SK-N-SH treated with all-trans-retinoic acid at 6 μM for 48 hours (cell line): ENCODE results near the gene FAM24A.
"Not testable (repeated sequence)": the region's sequence is repeated elsewhere in the genome, so short reads cannot be mapped to it uniquely, and the experiment has no call there.

Experiments used
- ATAC-seq: fragments of 200-7000 bp; cut with Tn5 transposase; 3 replicates; pipeline ENCODE4 v1.9.1; 2020; ENCODE audit warnings: mild to moderate bottlenecking, moderate library complexity
- ARNTL ChIP-seq: fragments of 450-650 bp; formaldehyde crosslinking; IDR thresholded peaks from 2 replicates; pipeline ENCODE4 v1.5.0; 2020; ENCODE audit warnings: low read depth, mild to moderate bottlenecking, moderate library complexity, borderline replicate concordance
- BACH2 ChIP-seq: fragments of 250-450 bp; sonication (Bioruptor Pico); IDR thresholded peaks from 2 replicates; pipeline ENCODE4 v1.9.0; 2021; ENCODE audit warnings: mild to moderate bottlenecking, borderline replicate concordance
- CSDC2 ChIP-seq: fragments of 250-450 bp; sonication (Bioruptor Pico); IDR thresholded peaks from 2 replicates; pipeline ENCODE4 v1.5.0; 2020; ENCODE audit warnings: mild to moderate bottlenecking, moderate library complexity
- CSRNP3 ChIP-seq: fragments of 250-450 bp; sonication (Bioruptor Pico); IDR thresholded peaks from 2 replicates; pipeline ENCODE4 v1.5.1; 2021; ENCODE audit warnings: mild to moderate bottlenecking, moderate library complexity
- ESRRG ChIP-seq: fragments of 250-450 bp; sonication (Bioruptor Pico); IDR thresholded peaks from 2 replicates; pipeline ENCODE4 v1.6.1; 2021; ENCODE audit warnings: mild to moderate bottlenecking
- GLIS3 ChIP-seq: fragments of 250-450 bp; sonication (Bioruptor Pico); IDR thresholded peaks from 2 replicates; pipeline ENCODE4 v1.5.0; 2020; ENCODE audit warnings: mild to moderate bottlenecking, moderate library complexity
- ISL1 ChIP-seq: fragments of 250-450 bp; sonication (Bioruptor Pico); IDR thresholded peaks from 2 replicates; pipeline ENCODE4 v2.1.2; 2022; ENCODE audit warnings: mild to moderate bottlenecking, moderate library complexity
- OSR1 ChIP-seq: fragments of 250-450 bp; sonication (Bioruptor Pico); IDR thresholded peaks from 2 replicates; pipeline ENCODE4 v1.8.0; 2022; ENCODE audit warnings: moderate library complexity, mild to moderate bottlenecking, inconsistent platforms
- PATZ1 ChIP-seq: fragments of 250-450 bp; sonication (Bioruptor Pico); IDR thresholded peaks from 2 replicates; pipeline ENCODE4 v1.8.0; 2020; ENCODE audit warnings: mild to moderate bottlenecking, moderate library complexity, borderline replicate concordance
- POU6F1 ChIP-seq: fragments of 250-450 bp; sonication (Bioruptor Pico); IDR thresholded peaks from 2 replicates; pipeline ENCODE4 v1.8.0; 2021; ENCODE audit warnings: low read depth, mild to moderate bottlenecking, moderate library complexity, borderline replicate concordance
- PPARA ChIP-seq: fragments of 250-450 bp; sonication (Bioruptor Pico); IDR thresholded peaks from 2 replicates; pipeline ENCODE4 v1.5.0; 2020; ENCODE audit warnings: mild to moderate bottlenecking, borderline replicate concordance
- RARB ChIP-seq: fragments of 250-450 bp; sonication (Bioruptor Pico); IDR thresholded peaks from 2 replicates; pipeline ENCODE4 v1.8.0; 2021; ENCODE audit warnings: mild to moderate bottlenecking, moderate library complexity
- SNAI2 ChIP-seq: fragments of 250-450 bp; sonication (Bioruptor Pico); IDR thresholded peaks from 2 replicates; pipeline ENCODE4 v1.5.0; 2020; ENCODE audit warnings: mild to moderate bottlenecking, moderate library complexity
- TCF4 ChIP-seq: fragments of 250-450 bp; sonication (Bioruptor Pico); IDR thresholded peaks from 2 replicates; pipeline ENCODE4 v1.8.0; 2021; ENCODE audit warnings: mild to moderate bottlenecking, moderate library complexity, borderline replicate concordance
- TOX ChIP-seq: fragments of 250-450 bp; sonication (Bioruptor Pico); IDR thresholded peaks from 2 replicates; pipeline ENCODE4 v1.8.0; 2021; ENCODE audit warnings: mild to moderate bottlenecking, moderate library complexity, borderline replicate concordance
- TSHZ2 ChIP-seq: fragments of 250-450 bp; sonication (Bioruptor Pico); IDR thresholded peaks from 2 replicates; pipeline ENCODE4 v1.5.0; 2020; ENCODE audit warnings: mild to moderate bottlenecking, moderate library complexity
- ZC3H10 ChIP-seq: fragments of 250-450 bp; sonication (Bioruptor Pico); IDR thresholded peaks from 2 replicates; pipeline ENCODE4 v1.5.1; 2021; ENCODE audit warnings: mild to moderate bottlenecking, moderate library complexity
- ZFP3 ChIP-seq: fragments of 250-450 bp; sonication (Bioruptor Pico); IDR thresholded peaks from 2 replicates; pipeline ENCODE4 v1.5.0; 2020; ENCODE audit warnings: mild to moderate bottlenecking, moderate library complexity
- ZFP30 ChIP-seq: fragments of 450-650 bp; formaldehyde crosslinking; IDR thresholded peaks from 2 replicates; pipeline ENCODE4 v1.5.0; 2022; ENCODE audit warnings: mild to moderate bottlenecking, moderate library complexity
- ZNF565 ChIP-seq: fragments of 450-650 bp; formaldehyde crosslinking; conservative IDR thresholded peaks from 2 replicates; pipeline ENCODE4 v1.5.0; 2020; ENCODE audit warnings: low read depth, mild to moderate bottlenecking, moderate library complexity
- ZNF70 ChIP-seq: fragments of 450-650 bp; formaldehyde crosslinking; IDR thresholded peaks from 2 replicates; pipeline ENCODE4 v1.5.0; 2020; ENCODE audit warnings: mild to moderate bottlenecking, moderate library complexity
- ZNF8 ChIP-seq: fragments of 450-650 bp; formaldehyde crosslinking; IDR thresholded peaks from 2 replicates; pipeline ENCODE4 v1.5.0; 2020; ENCODE audit warnings: mild to moderate bottlenecking, moderate library complexity
- TF ChIP-seq, protein P1 (sequence below): fragments of 250-450 bp; sonication (Bioruptor Pico); IDR thresholded peaks from 2 replicates; pipeline ENCODE4 v1.5.1; 2020; ENCODE audit warnings: low read depth, mild to moderate bottlenecking, moderate library complexity

The FAM24A gene

GRCh38 chr10:122884166-122884565 is 26.2 kb upstream of the FAM24A start:
- TF ChIP-seq TCF4 (CRISPR knock-in tag) = no peak
- no peak for TF ChIP-seq ZFP3 (CRISPR knock-in tag)
- no peak for TF ChIP-seq PPARA (CRISPR knock-in tag)
- TF ChIP-seq ZNF565 (CRISPR knock-in tag) = no peak
- no peak for ATAC-seq

DNA sequence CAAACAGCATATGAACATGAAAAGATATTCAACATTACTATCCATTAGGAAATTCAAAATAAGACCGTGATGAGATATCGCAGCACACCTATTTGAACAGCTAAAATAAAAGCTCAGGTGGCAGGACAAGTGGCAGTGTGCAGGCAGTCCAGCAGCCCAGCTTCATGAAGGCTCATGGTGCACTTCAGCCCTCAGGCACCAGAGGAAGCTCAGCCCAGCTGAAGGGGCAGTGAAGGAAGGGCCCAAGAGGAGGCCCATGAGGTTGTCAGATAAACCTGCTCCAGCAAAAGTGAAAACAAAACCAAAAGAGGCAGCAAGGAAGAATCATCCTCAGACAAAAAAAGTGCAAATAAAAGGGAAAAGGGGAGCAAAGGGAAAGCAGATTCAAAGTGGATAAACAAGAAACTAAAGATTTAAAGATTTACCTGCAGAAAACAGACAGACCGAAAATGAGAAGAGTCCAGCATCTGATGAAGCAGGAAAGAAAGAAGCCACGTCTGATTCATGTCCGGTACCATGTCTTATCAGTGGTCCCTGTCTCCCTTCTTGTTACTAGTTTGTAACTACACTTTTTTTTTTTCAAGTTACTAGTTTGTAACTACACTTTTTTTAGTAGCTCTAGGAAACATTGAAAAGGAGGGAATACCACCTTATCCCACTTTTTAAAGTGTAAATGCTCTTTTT is 16.0 kb upstream of the FAM24A start:
- TF ChIP-seq ESRRG (CRISPR knock-in tag) (no peak), TSHZ2 (CRISPR knock-in tag) (no peak), ZNF8 (CRISPR knock-in tag) (no peak), PPARA (CRISPR knock-in tag) (no peak), SNAI2 (CRISPR knock-in tag) (no peak), RARB (no peak)
- ATAC-seq = peak; percentile 53; the same call in 2 of the 3 replicates

- ATAC-seq = not testable (repeated sequence)
Measured at GRCh38 chr10:122903861-122904260, 6.5 kb upstream of the FAM24A start.

GRCh38 chr10:122911889-122912484 is 1.6 kb downstream of the FAM24A start:
- peak; percentile 84 for ATAC-seq
- TF ChIP-seq ZNF8 (CRISPR knock-in tag) = no peak
- TF ChIP-seq BACH2 (CRISPR knock-in tag) = no peak
- peak; percentile 77; the same call in 1 of the 2 replicates for TF ChIP-seq RARB
- peak; percentile 60; the same call in 1 of the 2 replicates for TF ChIP-seq ZFP30 (CRISPR knock-in tag)
- peak; percentile 89 for TF ChIP-seq TSHZ2 (CRISPR knock-in tag)
- TF ChIP-seq PPARA (CRISPR knock-in tag) = 0 out of 2 replicates have a peak, but pooled peaks have one; percentile 57
- TF ChIP-seq ZFP3 (CRISPR knock-in tag) = peak; percentile 91
- no peak for TF ChIP-seq PATZ1 (CRISPR knock-in tag)
- no peak; the same call in 1 of the 2 replicates for TF ChIP-seq POU6F1 (CRISPR knock-in tag)
- no peak for TF ChIP-seq ZNF70
- TF ChIP-seq SNAI2 (CRISPR knock-in tag) = peak; percentile 99
- TF ChIP-seq, protein P1, sequence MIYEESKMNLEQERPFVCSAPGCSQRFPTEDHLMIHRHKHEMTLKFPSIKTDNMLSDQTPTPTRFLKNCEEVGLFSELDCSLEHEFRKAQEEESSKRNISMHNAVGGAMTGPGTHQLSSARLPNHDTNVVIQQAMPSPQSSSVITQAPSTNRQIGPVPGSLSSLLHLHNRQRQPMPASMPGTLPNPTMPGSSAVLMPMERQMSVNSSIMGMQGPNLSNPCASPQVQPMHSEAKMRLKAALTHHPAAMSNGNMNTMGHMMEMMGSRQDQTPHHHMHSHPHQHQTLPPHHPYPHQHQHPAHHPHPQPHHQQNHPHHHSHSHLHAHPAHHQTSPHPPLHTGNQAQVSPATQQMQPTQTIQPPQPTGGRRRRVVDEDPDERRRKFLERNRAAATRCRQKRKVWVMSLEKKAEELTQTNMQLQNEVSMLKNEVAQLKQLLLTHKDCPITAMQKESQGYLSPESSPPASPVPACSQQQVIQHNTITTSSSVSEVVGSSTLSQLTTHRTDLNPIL (CRISPR knock-in tag) = 0 out of 2 replicates have a peak, but pooled peaks have one; percentile 33
- TF ChIP-seq ESRRG (CRISPR knock-in tag) = no peak
- TF ChIP-seq ISL1 = peak; percentile 70
- TF ChIP-seq CSRNP3 (CRISPR knock-in tag) = no peak
- peak; percentile 92 for TF ChIP-seq ZC3H10 (CRISPR knock-in tag)
- TF ChIP-seq GLIS3 (CRISPR knock-in tag) = peak; percentile 40; the same call in 1 of the 2 replicates
- peak; percentile 99 for TF ChIP-seq CSDC2 (CRISPR knock-in tag)
- 0 out of 2 replicates have a peak, but pooled peaks have one; percentile 66 for TF ChIP-seq OSR1 (CRISPR knock-in tag)
- no peak for TF ChIP-seq TCF4 (CRISPR knock-in tag)
- TF ChIP-seq ARNTL (CRISPR knock-in tag) = no peak
- peak; percentile 75; the same call in 1 of the 2 replicates for TF ChIP-seq TOX
